IPS-15b (cell line): ENCODE data around the gene PDPN.

ENCODE experiments used
- H3K27me3 ChIP-seq: one replicate; pipeline ENCODE4 v1.6.1; 2013; ENCODE audit warnings: low read length; ENCODE audit not compliant: control insufficient read depth, insufficient read depth
- H3K36me3 ChIP-seq: one replicate; pipeline ENCODE4 v1.6.1; 2013; ENCODE audit warnings: low read length; ENCODE audit not compliant: control insufficient read depth, insufficient read depth
- H3K4me1 ChIP-seq: one replicate; pipeline ENCODE4 v1.6.1; 2013; ENCODE audit warnings: mild to moderate bottlenecking, low read length; ENCODE audit not compliant: control insufficient read depth, insufficient read depth
- H3K4me3 ChIP-seq: one replicate; pipeline ENCODE4 v1.5.1; 2013; ENCODE audit warnings: low read depth, low read length
- H3K9ac ChIP-seq: one replicate; pipeline ENCODE4 v1.6.1; 2013; ENCODE audit warnings: low read depth, mild to moderate bottlenecking, low read length
- H3K9me3 ChIP-seq: one replicate; pipeline ENCODE4 v1.6.1; 2013; ENCODE audit warnings: mild to moderate bottlenecking, low read length; ENCODE audit not compliant: control insufficient read depth, insufficient read depth

The PDPN gene, protein sequence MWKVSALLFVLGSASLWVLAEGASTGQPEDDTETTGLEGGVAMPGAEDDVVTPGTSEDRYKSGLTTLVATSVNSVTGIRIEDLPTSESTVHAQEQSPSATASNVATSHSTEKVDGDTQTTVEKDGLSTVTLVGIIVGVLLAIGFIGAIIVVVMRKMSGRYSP

DNA sequence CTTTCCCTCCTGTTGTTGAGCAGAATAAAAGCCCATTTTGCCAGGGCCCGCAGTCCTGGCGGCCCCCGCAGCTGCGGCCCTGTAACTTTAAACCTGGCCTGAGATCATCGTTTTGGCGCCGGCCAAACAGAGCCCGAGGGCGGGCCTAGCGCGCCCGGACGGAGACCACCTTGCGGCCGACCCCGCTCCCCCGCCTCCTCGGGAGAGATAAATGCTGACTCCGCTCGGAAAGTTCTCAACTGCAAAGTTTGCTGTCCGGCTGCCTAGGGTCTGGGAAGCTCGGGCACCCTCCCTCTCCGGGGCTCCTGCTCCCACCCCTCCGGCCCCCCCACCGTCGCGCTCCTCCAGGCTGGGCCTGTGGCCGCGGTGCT lies at the start of gene PDPN:
Gene PDPN, plus strand, starts transcription at position 238 of the 371 bp plus-strand sequence. CDS start 202 bp downstream, outside the sequence.
- Histone ChIP-seq H3K9ac (peak within 1 kb of the TSS; percentile 95), H3K27me3 (peaks cover 13% of the 10 kb centered on the region)

DNA sequence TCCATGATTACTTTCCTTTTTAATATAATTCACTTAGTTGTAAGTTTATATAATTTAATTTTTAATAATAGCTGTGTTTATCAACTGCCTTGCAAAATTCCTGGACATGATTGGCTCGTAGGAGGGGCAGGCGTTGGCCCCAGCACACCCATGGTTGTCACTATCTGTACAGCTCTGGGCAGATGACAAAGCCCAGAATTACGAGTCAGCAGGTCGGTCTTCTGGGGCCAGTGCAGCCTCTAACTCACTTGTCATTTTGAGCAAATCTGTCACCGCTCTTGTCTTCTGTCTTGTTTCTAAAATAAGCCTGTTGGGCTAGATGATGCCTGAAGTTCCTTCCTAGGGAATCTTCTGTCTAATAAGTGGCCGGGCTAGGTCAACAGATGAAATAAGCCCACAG lies 48.4 kb upstream of the PDPN start:
- Histone ChIP-seq H3K4me3 (no peak overlapping the region), H3K36me3 (no peaks in the 10 kb centered on the region), H3K9ac (no peak overlapping the region), H3K4me1 (no peaks in the 10 kb centered on the region), H3K9me3 (no peaks in the 10 kb centered on the region), H3K27me3 (no peaks in the 10 kb centered on the region)

More for the DNA sequence above, at the start of gene PDPN:
- Histone ChIP-seq H3K9me3 (no peaks in the 10 kb centered on the region), H3K4me3 (peak within 1 kb of the TSS; percentile 95), H3K4me1 (peaks cover 33% of the 10 kb centered on the region), H3K36me3 (peaks cover 2% of the 10 kb centered on the region)

DNA sequence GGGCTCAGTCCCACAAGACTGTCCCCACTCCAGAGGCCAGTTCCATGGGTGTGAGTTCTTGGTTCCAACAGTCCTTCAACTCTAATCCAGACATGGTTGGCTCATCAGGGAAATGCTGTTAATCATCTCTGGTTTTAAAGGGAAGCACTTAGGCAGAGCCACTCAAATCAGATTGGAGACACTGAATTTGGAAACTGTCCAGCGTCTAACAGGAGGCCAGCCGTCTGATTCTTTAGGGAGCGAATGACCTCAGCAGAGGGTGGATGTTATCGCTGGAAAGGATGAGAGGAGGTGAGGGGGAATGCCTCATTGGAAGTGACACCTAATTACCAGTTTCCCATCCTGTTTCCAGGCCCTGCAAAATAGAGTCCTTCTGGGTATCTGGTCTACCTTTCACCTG lies 47.1 kb upstream of the PDPN start:
- Histone ChIP-seq H3K36me3 (no peaks in the 10 kb centered on the region), H3K9me3 (no peaks in the 10 kb centered on the region), H3K9ac (no peak overlapping the region), H3K4me1 (no peaks in the 10 kb centered on the region), H3K27me3 (no peaks in the 10 kb centered on the region), H3K4me3 (no peak overlapping the region)

DNA sequence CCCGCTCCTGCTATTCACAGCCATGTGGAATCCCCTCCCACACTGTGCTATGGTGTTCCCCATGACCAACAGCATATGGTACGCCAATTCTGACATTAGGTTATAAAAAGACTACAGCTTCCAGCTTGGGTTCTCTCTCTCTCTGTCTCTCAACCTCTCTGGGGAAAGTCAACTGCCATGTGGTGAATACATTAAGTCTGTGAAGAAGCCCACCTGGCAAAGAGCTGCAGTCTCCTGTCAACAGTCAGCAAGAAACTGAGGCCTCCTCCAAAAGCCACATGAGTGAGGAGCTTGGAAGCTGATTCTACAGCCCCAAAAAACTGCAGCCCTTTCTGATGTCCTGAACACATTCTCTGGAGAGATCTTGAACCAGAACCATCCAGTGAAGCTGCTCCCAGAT lies 44.8 kb upstream of the PDPN start:
- Histone ChIP-seq H3K9me3 (no peaks in the 10 kb centered on the region), H3K27me3 (no peaks in the 10 kb centered on the region), H3K4me3 (no peak overlapping the region)

DNA sequence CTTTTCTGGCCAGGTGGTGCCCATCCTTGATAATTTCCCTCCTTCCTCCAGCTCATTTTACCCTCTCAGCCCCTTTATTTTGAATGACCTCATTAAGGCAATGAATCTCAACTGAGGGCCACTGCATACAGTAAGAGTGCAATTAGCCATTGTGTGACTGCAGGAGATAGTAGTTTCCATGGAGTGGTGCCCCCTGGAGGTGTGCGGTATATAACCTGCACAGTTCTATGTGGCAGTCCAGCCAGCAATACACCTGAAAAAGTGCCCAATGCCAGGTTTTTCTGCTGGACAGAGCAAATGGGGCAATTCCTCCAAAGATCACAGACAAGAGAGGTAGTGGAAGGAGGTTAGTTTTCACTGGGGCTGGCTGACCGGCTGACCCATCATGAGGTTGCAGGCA lies 43.9 kb upstream of the PDPN start:
- H3K27me3 ChIP-seq, result no peaks in the 10 kb centered on the region
- H3K9ac ChIP-seq, result no peak overlapping the region
- no peaks in the 10 kb centered on the region for H3K9me3 ChIP-seq
- no peak overlapping the region for H3K4me3 ChIP-seq
- H3K36me3 ChIP-seq, result no peaks in the 10 kb centered on the region
- no peaks in the 10 kb centered on the region for H3K4me1 ChIP-seq

More for the DNA sequence above, 44.8 kb upstream of the PDPN start:
- Histone ChIP-seq H3K9ac (no peak overlapping the region), H3K4me1 (no peaks in the 10 kb centered on the region), H3K36me3 (no peaks in the 10 kb centered on the region)

DNA sequence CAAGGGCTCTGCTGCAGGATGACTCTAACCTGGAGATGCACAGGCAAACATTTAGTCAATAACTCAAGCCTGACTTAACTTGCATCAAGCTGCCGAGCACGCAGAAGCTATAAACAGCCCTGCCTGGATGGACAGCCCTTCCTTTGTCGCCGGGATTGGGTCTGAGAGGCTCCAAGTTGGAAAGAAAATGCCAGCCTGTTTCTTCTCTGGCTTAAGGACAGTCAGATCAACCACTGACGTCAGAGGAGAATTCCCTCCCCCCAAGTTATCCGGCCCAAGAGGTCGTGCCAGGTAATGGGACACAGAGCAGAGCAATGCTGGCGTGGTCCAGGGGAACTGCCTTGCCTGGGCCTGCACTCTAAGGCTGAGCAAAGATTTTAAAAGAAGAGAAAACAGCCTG lies 42.8 kb upstream of the PDPN start:
- Histone ChIP-seq H3K9ac (no peak overlapping the region), H3K36me3 (no peaks in the 10 kb centered on the region), H3K4me3 (no peak overlapping the region), H3K27me3 (no peaks in the 10 kb centered on the region), H3K4me1 (no peaks in the 10 kb centered on the region), H3K9me3 (no peaks in the 10 kb centered on the region)

DNA sequence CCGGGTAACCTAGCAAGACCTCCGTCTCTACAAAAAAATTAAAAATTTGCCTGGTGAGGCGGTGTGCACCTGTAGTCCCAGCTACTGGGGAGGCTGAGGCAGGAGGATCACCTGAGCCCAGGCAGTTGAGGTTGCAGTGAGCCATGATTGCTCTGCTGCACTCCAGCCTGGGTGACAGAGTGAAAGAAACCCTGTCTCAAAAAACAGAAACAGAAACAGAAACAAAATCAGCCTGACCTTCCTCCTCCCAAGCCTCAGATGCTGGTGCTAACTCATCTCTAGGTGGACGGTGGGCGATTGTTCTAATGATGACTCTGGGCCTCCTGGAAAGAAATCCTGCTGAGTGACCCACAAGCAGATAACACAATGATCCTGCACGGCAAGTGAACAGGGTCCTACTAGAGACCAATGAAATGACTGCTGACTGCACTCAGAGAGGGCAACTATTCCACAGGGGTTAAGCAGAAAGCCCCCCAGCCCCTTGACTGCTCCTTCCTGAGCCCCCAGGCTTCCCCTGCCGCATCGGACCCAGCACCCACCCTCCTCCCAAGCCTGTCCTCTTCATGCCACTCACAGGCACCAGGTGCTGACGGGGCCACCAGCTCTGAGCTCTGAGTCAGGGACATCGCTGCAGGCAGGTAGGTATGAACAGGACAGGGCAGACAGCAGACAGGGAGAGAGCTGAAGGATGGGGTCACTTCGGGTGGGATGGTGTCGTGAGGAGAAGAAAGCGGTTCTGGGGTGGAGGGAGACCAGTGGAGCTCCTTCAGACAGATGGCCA lies 42.0 kb upstream of the PDPN start:
- H3K36me3 ChIP-seq, result no peaks in the 10 kb centered on the region
- no peaks in the 10 kb centered on the region for H3K9me3 ChIP-seq
- H3K9ac ChIP-seq, result no peak overlapping the region
- H3K27me3 ChIP-seq, result no peaks in the 10 kb centered on the region
- no peaks in the 10 kb centered on the region for H3K4me1 ChIP-seq
- no peak overlapping the region for H3K4me3 ChIP-seq

DNA sequence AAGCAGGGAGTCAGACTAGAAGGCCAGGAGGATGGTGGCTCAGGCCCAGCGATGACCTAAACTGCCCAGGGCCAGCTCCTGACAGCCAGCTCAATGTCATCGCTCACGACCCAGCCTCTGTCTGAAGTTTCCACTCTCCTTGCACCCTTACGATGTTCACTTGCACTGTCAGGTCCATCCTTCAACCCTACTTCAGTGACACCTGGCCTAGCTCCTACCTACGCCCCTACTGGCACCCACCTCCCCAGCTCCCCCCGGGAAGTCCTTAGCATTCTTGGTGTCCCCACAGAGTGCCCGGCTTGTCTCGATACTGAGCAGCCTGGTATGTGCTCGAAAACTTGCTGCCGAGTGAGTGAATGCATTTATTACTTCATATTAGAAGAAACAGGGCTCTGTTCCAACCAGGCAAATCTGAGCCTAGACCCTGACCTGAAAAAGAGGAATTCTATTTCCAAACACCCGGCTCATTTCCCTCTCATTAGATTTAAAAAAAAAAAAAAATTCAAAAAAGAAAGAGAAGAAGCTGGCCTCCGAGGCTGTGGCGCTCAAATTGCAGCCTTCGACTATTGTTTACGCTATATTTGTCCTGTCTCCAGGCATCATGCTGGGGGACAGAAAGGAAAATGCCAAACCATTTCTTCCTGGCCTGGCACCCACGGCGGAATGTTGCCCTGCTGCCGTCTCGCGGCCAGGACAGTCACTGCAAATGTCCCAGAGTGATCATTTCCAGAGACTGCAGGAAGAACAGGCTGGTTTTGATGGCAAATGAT lies 40.0 kb upstream of the PDPN start:
- no peaks in the 10 kb centered on the region for H3K27me3 ChIP-seq
- no peak overlapping the region for H3K9ac ChIP-seq
- no peaks in the 10 kb centered on the region for H3K4me1 ChIP-seq
- no peaks in the 10 kb centered on the region for H3K9me3 ChIP-seq
- no peak overlapping the region for H3K4me3 ChIP-seq
- H3K36me3 ChIP-seq, result no peaks in the 10 kb centered on the region

DNA sequence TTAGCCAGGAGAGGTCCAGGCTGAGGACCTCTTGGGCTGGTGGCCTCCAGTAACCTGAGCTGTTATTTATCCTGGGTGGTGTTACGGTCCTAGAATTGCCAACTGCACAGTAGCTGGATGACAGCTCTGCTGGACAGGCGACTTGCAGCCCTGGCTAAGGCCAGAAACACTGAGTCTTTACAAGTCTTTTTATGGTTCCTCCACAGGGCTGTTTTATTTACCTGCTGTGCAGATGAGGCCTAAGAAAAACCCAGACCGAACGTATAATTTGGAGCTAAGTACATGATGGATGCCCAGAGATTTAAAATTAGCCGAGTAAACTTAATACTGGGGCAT lies 39.4 kb upstream of the PDPN start:
- no peaks in the 10 kb centered on the region for H3K9me3 ChIP-seq

DNA sequence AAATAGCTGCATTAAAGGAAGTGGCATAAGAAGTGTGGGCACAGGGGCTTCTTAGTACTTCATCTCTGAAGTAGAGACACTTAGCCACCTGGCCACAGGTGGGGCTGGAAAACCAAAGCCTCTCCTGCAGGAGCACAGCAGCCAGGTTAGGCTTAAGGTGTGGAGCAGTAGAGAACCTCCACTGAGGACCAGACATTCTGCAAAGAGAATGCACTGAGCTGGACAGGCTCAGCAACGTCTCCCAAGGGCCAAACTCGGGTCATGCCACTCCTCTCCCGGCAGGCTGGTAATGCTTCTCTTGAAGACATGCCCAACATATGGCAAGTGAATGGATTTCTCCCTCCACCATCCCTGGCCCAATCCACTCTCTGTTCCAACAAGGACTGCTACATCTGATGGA lies 36.8 kb upstream of the PDPN start:
- Histone ChIP-seq H3K27me3 (no peaks in the 10 kb centered on the region), H3K4me1 (peaks cover 4% of the 10 kb centered on the region), H3K36me3 (no peaks in the 10 kb centered on the region), H3K9me3 (no peaks in the 10 kb centered on the region), H3K4me3 (no peak overlapping the region), H3K9ac (no peak overlapping the region)

More for the DNA sequence above, 39.4 kb upstream of the PDPN start:
- no peak overlapping the region for H3K9ac ChIP-seq
- no peak overlapping the region for H3K4me3 ChIP-seq
- H3K36me3 ChIP-seq, result no peaks in the 10 kb centered on the region
- H3K4me1 ChIP-seq, result peaks cover under 1% of the 10 kb centered on the region
- H3K27me3 ChIP-seq, result no peaks in the 10 kb centered on the region

DNA sequence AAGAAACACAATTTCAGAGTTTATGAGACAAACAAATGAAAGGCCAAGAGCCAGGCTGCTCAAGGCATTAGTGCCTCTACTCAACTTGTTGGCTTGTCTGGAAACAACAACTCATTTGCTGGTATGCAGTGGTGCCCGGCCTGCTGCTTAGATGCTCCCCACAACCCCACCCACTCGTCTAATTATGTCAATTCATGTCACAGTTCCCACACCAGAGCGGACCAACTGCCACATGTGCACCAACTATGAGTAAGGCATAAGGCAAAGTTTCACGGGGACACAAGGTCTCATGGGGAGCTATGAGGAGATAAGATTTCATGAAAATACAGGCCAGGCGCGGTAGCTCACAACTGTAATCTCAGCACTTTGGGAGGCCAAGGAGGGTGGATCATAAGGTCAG lies 35.4 kb upstream of the PDPN start:
- Histone ChIP-seq H3K36me3 (no peaks in the 10 kb centered on the region), H3K27me3 (no peaks in the 10 kb centered on the region), H3K9ac (no peak overlapping the region), H3K4me1 (peaks cover 4% of the 10 kb centered on the region), H3K9me3 (no peaks in the 10 kb centered on the region), H3K4me3 (no peak overlapping the region)

DNA sequence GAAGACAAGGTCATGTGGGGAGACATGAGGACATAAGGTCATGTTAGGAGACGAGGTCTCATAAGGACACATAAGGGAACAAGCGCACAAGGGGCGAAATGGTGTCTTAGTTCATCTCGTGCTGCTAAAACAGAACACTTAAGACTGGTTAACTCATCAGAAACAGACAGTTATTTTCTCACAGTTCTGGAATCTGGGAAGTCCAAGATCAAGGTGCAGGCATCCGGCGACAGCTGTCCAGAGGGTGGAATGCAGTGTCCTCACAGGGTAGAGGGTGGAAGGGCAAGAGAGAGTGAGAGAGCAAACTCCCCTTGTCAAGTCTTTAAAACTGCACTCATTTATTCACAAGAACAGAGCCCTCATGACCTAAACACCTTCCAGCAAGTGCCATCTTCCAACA lies 34.6 kb upstream of the PDPN start:
- Histone ChIP-seq H3K9me3 (no peaks in the 10 kb centered on the region), H3K9ac (no peak overlapping the region), H3K36me3 (no peaks in the 10 kb centered on the region), H3K27me3 (no peaks in the 10 kb centered on the region), H3K4me3 (no peak overlapping the region), H3K4me1 (peaks cover 4% of the 10 kb centered on the region)
